ENCODE results near the gene OR2B6. TPM values are rescaled to one million over a fixed set of nuclear protein-coding genes. Genes with fewer than 3 reads are reported as not detected.

The OR2B6 gene
- total RNA-seq, 1 donor from 2014 or later, result not detected

- H3K9me3 Mint-ChIP-seq, result peaks cover 11% of the 10 kb centered on the region
- H3K27ac Mint-ChIP-seq, result no peak overlapping the region
- no peak overlapping the region for H3K4me3 Mint-ChIP-seq (ENCODE audit: low read depth)
- no peaks in the 10 kb centered on the region for H3K4me1 Mint-ChIP-seq (ENCODE audit: low read depth)
- intact Hi-C loops (cut with micrococcal nuclease), result no loop called here
- no peaks in the 10 kb centered on the region for H3K36me3 Mint-ChIP-seq (ENCODE audit: low read depth)
- no peaks in the 10 kb centered on the region for H3K27me3 Mint-ChIP-seq (ENCODE audit: low read depth)
- no peak for DNase-seq (ENCODE audit: low spot score)
Measured at GRCh38 chr6:27966044-27966443, 9.0 kb downstream of the OR2B6 start.

DNA sequence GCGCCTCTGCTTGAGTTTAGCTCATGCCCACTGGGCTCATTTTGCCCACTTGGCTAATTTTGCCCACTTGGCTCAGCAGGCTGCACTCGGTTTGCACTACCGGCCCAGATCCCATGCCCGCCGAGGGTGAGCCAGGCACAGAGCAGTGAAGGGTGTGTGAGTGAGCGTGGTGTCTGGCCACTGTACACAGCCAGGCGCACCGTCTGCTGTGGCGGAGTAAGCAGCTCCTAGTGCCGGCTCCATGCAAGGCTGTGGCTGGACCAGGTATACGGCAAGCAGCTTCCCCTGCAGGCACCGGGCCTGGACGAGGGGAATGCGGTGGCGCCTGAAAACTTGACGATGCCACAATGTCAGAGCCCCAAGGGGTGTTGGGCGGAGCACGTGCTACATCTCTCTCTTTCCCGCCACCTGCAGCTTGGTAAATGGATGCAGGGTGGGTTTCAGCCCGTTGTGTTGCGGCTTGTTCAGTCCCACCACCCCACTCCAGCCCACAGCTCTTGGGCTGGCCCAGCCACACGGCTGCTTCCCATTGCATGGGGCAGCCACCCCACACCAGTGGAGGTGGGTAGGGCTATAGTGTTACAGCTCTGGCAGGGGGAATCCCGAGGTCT is 9.9 kb downstream of the OR2B6 start:
- intact Hi-C loops (cut with micrococcal nuclease), result no loop called here
- H3K4me3 Mint-ChIP-seq (ENCODE audit: low read depth), result no peak overlapping the region
- no peaks in the 10 kb centered on the region for H3K27me3 Mint-ChIP-seq (ENCODE audit: low read depth)
- no peak overlapping the region for H3K27ac Mint-ChIP-seq
- H3K4me1 Mint-ChIP-seq (ENCODE audit: low read depth), result no peaks in the 10 kb centered on the region
- peaks cover 11% of the 10 kb centered on the region for H3K9me3 Mint-ChIP-seq
- DNase-seq (ENCODE audit: low spot score), result no peak
- H3K36me3 Mint-ChIP-seq (ENCODE audit: low read depth), result no peaks in the 10 kb centered on the region

DNA sequence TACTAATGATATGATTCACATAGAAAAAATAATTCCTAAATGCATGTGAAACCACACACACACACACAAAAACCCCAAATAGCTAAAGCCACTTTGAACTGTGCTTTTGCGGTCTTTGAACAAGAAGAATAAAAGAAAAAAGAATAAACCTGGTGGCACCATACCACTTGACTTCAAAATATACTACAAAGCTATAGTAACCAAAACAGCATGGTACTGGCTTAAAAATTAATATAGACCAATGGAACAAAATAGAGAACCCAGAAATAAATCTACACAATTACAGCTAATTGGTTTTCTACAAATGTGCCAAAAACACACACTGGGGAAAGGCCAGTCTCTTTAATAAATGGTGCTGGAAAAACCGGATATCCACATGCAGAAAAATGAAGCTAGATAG is 13.4 kb downstream of the OR2B6 start:
- peaks cover 11% of the 10 kb centered on the region for H3K9me3 Mint-ChIP-seq
- H3K4me1 Mint-ChIP-seq (ENCODE audit: low read depth), result no peaks in the 10 kb centered on the region
- peaks cover 3% of the 10 kb centered on the region for H3K27me3 Mint-ChIP-seq (ENCODE audit: low read depth)
- H3K27ac Mint-ChIP-seq, result no peak overlapping the region
- no peak overlapping the region for H3K4me3 Mint-ChIP-seq (ENCODE audit: low read depth)
- intact Hi-C loops (cut with micrococcal nuclease), result no loop called here
- H3K36me3 Mint-ChIP-seq (ENCODE audit: low read depth), result no peaks in the 10 kb centered on the region
- no peak for DNase-seq (ENCODE audit: low spot score)

DNA sequence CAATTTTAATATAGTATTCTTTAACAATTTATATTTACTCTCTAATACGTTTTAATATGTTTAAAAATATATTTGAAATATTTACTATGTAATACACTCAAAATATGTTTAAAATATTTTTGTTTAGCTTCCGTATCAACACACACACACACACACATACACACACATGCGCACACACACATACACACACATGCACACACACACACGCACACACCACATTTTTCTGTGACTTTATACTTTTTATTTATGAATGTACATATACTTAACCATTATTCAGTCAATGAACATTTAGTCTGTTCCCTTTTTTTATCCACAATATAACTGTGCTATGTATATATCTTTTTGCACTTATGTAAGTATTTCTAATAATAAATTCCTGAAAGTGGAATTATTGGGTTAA is 15.7 kb downstream of the OR2B6 start:
- no peaks in the 10 kb centered on the region for H3K4me1 Mint-ChIP-seq (ENCODE audit: low read depth)
- no peak overlapping the region for H3K4me3 Mint-ChIP-seq (ENCODE audit: low read depth)
- no peaks in the 10 kb centered on the region for H3K36me3 Mint-ChIP-seq (ENCODE audit: low read depth)
- no peak overlapping the region for H3K27ac Mint-ChIP-seq
- no peak for DNase-seq (ENCODE audit: low spot score)
- peaks cover 11% of the 10 kb centered on the region for H3K9me3 Mint-ChIP-seq
- H3K27me3 Mint-ChIP-seq (ENCODE audit: low read depth), result peaks cover 6% of the 10 kb centered on the region
- intact Hi-C loops (cut with micrococcal nuclease), result no loop called here

- Mint-ChIP-seq H3K36me3 (ENCODE audit: low read depth) (no peaks in the 10 kb centered on the region), H3K4me3 (ENCODE audit: low read depth) (no peak overlapping the region), H3K27me3 (ENCODE audit: low read depth) (peaks cover 18% of the 10 kb centered on the region), H3K9me3 (no peaks in the 10 kb centered on the region), H3K27ac (no peak overlapping the region), H3K4me1 (ENCODE audit: low read depth) (no peaks in the 10 kb centered on the region)
- no peak for DNase-seq (ENCODE audit: low spot score)
- intact Hi-C loops (cut with micrococcal nuclease), result no loop called here
Measured at GRCh38 chr6:27977387-27977786, 20.3 kb downstream of the OR2B6 start.

- H3K36me3 Mint-ChIP-seq (ENCODE audit: low read depth), result no peaks in the 10 kb centered on the region
- H3K27me3 Mint-ChIP-seq (ENCODE audit: low read depth), result peaks cover 21% of the 10 kb centered on the region
- H3K9me3 Mint-ChIP-seq, result no peaks in the 10 kb centered on the region
- H3K4me1 Mint-ChIP-seq (ENCODE audit: low read depth), result no peaks in the 10 kb centered on the region
- H3K4me3 Mint-ChIP-seq (ENCODE audit: low read depth), result no peak overlapping the region
- intact Hi-C loops (cut with micrococcal nuclease), result no loop called here
- no peak for DNase-seq (ENCODE audit: low spot score)
- no peak overlapping the region for H3K27ac Mint-ChIP-seq
Measured at GRCh38 chr6:27978705-27979104, 21.7 kb downstream of the OR2B6 start.

DNA sequence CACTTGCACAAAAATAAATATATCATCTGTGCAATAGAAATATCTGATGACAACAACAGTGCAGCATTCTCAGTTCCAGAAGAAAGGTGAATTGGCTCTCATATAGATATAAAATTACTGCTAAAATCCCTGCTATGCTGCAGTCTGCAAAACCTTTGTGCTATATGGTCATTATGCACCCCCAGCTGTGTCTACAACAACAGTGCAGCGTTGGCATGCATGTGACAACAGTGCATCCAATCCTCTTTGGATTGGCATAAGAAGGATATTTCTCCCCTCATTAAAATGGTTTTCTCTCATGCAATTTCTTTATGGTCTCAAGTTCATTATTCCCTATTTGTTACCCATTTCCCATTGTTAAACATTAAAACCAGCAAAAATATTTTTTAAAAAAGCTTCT is 23.1 kb downstream of the OR2B6 start:
- no peak overlapping the region for H3K4me3 Mint-ChIP-seq (ENCODE audit: low read depth)
- H3K27ac Mint-ChIP-seq, result no peak overlapping the region
- H3K36me3 Mint-ChIP-seq (ENCODE audit: low read depth), result no peaks in the 10 kb centered on the region
- H3K27me3 Mint-ChIP-seq (ENCODE audit: low read depth), result peaks cover 25% of the 10 kb centered on the region
- intact Hi-C loops (cut with micrococcal nuclease), result no loop called here
- no peaks in the 10 kb centered on the region for H3K4me1 Mint-ChIP-seq (ENCODE audit: low read depth)
- no peaks in the 10 kb centered on the region for H3K9me3 Mint-ChIP-seq
- no peak for DNase-seq (ENCODE audit: low spot score)

- intact Hi-C loops (cut with micrococcal nuclease), result no loop called here
- H3K36me3 Mint-ChIP-seq (ENCODE audit: low read depth), result no peaks in the 10 kb centered on the region
- H3K4me1 Mint-ChIP-seq (ENCODE audit: low read depth), result no peaks in the 10 kb centered on the region
- no peak for DNase-seq (ENCODE audit: low spot score)
- H3K9me3 Mint-ChIP-seq, result no peaks in the 10 kb centered on the region
- no peak overlapping the region for H3K4me3 Mint-ChIP-seq (ENCODE audit: low read depth)
- no peak overlapping the region for H3K27ac Mint-ChIP-seq
- H3K27me3 Mint-ChIP-seq (ENCODE audit: low read depth), result peaks cover 25% of the 10 kb centered on the region
Measured at GRCh38 chr6:27986928-27987725, 30.1 kb downstream of the OR2B6 start.

GRCh38 chr6:27994616-27995015 is 37.6 kb downstream of the OR2B6 start:
- no peak for DNase-seq (ENCODE audit: low spot score)
- no peaks in the 10 kb centered on the region for H3K4me1 Mint-ChIP-seq (ENCODE audit: low read depth)
- H3K27me3 Mint-ChIP-seq (ENCODE audit: low read depth), result peaks cover 19% of the 10 kb centered on the region
- H3K9me3 Mint-ChIP-seq, result no peaks in the 10 kb centered on the region
- H3K4me3 Mint-ChIP-seq (ENCODE audit: low read depth), result no peak overlapping the region
- intact Hi-C loops (cut with micrococcal nuclease), result no loop called here
- H3K36me3 Mint-ChIP-seq (ENCODE audit: low read depth), result no peaks in the 10 kb centered on the region
- no peak overlapping the region for H3K27ac Mint-ChIP-seq

DNA sequence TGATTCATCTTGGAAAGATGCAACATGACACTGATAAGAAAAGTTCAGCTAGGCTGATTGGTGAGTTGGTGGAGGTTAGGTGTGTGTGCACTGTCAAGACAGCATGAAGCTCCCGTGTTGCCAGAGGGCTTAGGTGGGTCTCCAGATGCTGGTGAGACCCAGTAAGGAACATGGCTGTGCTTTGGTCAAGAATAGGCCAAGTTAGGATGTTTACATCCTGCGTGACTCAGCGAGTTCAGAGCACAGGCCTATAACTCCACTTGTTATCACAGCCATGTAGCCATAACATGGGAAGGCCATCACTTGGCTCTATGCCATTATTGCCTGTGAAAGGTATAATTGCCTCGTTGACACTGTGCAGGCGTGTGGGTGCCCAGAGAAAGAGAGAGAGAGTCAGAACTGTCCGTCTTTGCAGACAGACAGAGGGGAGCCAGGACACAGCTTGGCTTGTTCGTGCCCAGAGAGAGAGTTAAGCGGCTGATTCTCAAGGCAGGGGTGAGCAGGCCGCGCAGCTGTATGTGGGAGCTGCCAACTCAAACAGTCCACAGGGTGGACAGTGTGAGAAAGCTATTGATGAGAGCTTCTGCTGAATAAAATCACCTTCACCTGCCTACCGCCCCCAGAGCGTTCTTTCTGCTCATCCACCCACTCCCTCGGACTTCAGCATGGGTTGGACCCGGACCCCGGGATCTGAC is 43.5 kb downstream of the OR2B6 start:
- Mint-ChIP-seq H3K36me3 (ENCODE audit: low read depth) (no peaks in the 10 kb centered on the region), H3K27ac (no peak overlapping the region), H3K27me3 (ENCODE audit: low read depth) (peaks cover 9% of the 10 kb centered on the region), H3K4me1 (ENCODE audit: low read depth) (no peaks in the 10 kb centered on the region), H3K4me3 (ENCODE audit: low read depth) (no peak overlapping the region), H3K9me3 (no peaks in the 10 kb centered on the region)
- intact Hi-C loops (cut with micrococcal nuclease), result no loop called here
- no peak for DNase-seq (ENCODE audit: low spot score)

DNA sequence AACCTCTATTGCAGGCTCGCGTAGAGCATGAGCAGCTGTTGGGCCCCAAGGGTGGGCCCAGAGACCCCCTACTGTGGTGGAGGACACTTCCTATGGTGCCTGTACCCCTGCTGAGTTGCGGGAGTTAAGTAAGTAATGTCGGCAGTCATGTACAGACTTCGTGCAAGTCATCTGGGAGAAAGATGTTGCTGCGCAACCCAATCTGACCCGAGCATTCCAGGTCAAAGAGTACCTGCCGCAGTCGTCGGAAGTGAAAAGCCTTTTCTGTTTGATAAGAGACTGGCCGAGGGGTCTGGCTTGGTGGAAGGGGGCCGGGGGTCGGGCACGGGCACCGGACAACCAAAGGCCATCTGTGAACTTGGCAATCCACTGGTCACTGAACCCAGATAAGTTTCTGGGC is 44.3 kb downstream of the OR2B6 start:
- Mint-ChIP-seq H3K27me3 (ENCODE audit: low read depth) (peaks cover 9% of the 10 kb centered on the region), H3K4me1 (ENCODE audit: low read depth) (no peaks in the 10 kb centered on the region), H3K27ac (no peak overlapping the region), H3K4me3 (ENCODE audit: low read depth) (no peak overlapping the region), H3K36me3 (ENCODE audit: low read depth) (no peaks in the 10 kb centered on the region), H3K9me3 (no peaks in the 10 kb centered on the region)
- DNase-seq (ENCODE audit: low spot score), result no peak
- intact Hi-C loops (cut with micrococcal nuclease), result no loop called here

DNA sequence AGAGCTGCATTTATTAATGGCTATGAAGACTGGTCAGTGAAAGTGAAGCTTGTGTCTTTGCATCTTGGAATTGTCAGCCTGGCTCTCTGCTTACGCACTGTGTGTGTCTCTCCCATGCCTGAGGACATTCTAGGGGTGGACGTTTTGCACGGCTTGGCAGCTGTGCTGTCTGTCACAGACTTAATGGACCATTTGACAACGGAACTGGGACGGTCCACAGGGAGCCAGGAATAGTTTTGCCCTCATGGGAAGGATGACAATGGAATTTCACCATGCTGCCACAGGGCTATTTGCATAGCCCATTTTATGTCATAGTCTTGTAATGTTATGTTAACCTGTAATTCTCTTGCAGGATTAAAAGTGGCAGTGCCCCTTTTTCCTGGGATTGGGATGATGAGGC is 44.7 kb downstream of the OR2B6 start:
- Mint-ChIP-seq H3K27ac (no peak overlapping the region), H3K4me3 (ENCODE audit: low read depth) (no peak overlapping the region), H3K9me3 (no peaks in the 10 kb centered on the region), H3K4me1 (ENCODE audit: low read depth) (no peaks in the 10 kb centered on the region), H3K27me3 (ENCODE audit: low read depth) (peaks cover 9% of the 10 kb centered on the region), H3K36me3 (ENCODE audit: low read depth) (no peaks in the 10 kb centered on the region)
- intact Hi-C loops (cut with micrococcal nuclease), result no loop called here
- DNase-seq (ENCODE audit: low spot score), result no peak

- intact Hi-C loops (cut with micrococcal nuclease), result no loop called here
- H3K36me3 Mint-ChIP-seq (ENCODE audit: low read depth), result no peaks in the 10 kb centered on the region
- H3K4me1 Mint-ChIP-seq (ENCODE audit: low read depth), result no peaks in the 10 kb centered on the region
- peaks cover 5% of the 10 kb centered on the region for H3K27me3 Mint-ChIP-seq (ENCODE audit: low read depth)
- no peak overlapping the region for H3K27ac Mint-ChIP-seq
- DNase-seq (ENCODE audit: low spot score), result no peak
- no peaks in the 10 kb centered on the region for H3K9me3 Mint-ChIP-seq
- H3K4me3 Mint-ChIP-seq (ENCODE audit: low read depth), result no peak overlapping the region
Measured at GRCh38 chr6:28002161-28002560, 45.1 kb downstream of the OR2B6 start.
